ENCODE measurements around the gene BMAL1. TPM values are rescaled to one million over a fixed set of nuclear protein-coding genes. Genes with fewer than 3 reads are reported as not detected.

The BMAL1 gene
- total and polyA plus RNA-seq, 2 donors (not counting 3 experiments of a cell fraction or from before 2014, with no cell fraction given): 5.8 to 10.1 TPM

DNA sequence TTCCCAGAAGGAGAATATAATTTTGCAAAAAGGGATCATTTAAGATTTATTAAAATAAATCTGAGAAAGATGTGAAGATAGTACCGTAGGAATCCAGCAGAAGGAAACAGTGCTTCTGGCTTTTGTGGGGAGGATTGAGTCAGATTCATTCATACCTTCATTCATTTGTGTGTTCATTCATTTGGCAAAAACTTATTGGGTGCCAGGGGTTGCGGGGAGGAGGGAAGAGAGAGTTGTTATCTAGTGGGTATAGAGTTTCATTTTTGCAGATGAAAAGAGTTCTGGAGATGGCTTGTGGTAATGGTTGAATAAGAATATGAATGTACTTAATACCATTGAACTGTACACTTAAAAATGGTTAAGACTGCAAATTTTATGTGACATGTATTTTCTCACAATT is 31.1 kb downstream of the BMAL1 start:
- no peaks in the 10 kb centered on the region for H3K27me3 ChIP-seq (ENCODE audit: control insufficient read depth in 2 of 2, insufficient read depth in 2 of 2, low read length in 2 of 2)
- no TSS peak for BruUV-seq (replicated peaks)
- no peaks in the 10 kb centered on the region for H3K36me3 ChIP-seq (ENCODE audit: control insufficient read depth in 2 of 2, extremely low read depth in 1 of 2, insufficient read depth in 2 of 2, low read length in 2 of 2)
- no peaks in the 10 kb centered on the region for H3K79me2 ChIP-seq (ENCODE audit: control insufficient read depth, insufficient read depth, low read length)
- H3K4me1 ChIP-seq (ENCODE audit: control insufficient read depth, extremely low read depth, insufficient read depth, low read length): no peaks in the 10 kb centered on the region
- no peak overlapping the region for H2AFZ ChIP-seq (ENCODE audit: low read depth, low read length)
- FAIRE-seq (no peak), DNase-seq (ENCODE audit: low read depth, low spot score) (no peak)
- ChIA-PET CTCF (no interaction called here), POLR2A (no interaction called here)
- no peak overlapping the region for H3K27ac ChIP-seq (ENCODE audit: insufficient read depth, low read depth, low read length)
- H3K9ac ChIP-seq (replicated peaks; ENCODE audit: extremely low read depth, insufficient read depth, low read length): no peak overlapping the region
- intact Hi-C loops (cut with micrococcal nuclease) (no loop called here), dilution Hi-C loops (cut with MboI; ENCODE audit: extremely low pct_ligation_motif_present, low sequenced_read_pairs) (no loop called here)
- no peaks in the 10 kb centered on the region for H3K9me3 ChIP-seq (replicated peaks; ENCODE audit: control insufficient read depth, insufficient read depth, low read length)
- H4K20me1 ChIP-seq (replicated peaks; ENCODE audit: control insufficient read depth, extremely low read depth, insufficient read depth, low read length): no peaks in the 10 kb centered on the region
- H3K4me2 ChIP-seq (ENCODE audit: insufficient read depth, low read length): no peak overlapping the region
- no peak overlapping the region for H3K4me3 ChIP-seq (replicated peaks in 1 of 3; ENCODE audit: insufficient read depth in 1 of 3, low read depth in 1 of 3, low read length in 3 of 3)
- TF ChIP-seq, protein P1, sequence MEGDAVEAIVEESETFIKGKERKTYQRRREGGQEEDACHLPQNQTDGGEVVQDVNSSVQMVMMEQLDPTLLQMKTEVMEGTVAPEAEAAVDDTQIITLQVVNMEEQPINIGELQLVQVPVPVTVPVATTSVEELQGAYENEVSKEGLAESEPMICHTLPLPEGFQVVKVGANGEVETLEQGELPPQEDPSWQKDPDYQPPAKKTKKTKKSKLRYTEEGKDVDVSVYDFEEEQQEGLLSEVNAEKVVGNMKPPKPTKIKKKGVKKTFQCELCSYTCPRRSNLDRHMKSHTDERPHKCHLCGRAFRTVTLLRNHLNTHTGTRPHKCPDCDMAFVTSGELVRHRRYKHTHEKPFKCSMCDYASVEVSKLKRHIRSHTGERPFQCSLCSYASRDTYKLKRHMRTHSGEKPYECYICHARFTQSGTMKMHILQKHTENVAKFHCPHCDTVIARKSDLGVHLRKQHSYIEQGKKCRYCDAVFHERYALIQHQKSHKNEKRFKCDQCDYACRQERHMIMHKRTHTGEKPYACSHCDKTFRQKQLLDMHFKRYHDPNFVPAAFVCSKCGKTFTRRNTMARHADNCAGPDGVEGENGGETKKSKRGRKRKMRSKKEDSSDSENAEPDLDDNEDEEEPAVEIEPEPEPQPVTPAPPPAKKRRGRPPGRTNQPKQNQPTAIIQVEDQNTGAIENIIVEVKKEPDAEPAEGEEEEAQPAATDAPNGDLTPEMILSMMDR (IDR thresholded peaks at IDR 0.05; ENCODE audit: extremely low read depth in 1 of 2, insufficient read depth in 1 of 2, low read depth in 1 of 2, low read length in 2 of 2): no peak
- TF ChIP-seq FOS (IDR thresholded peaks at IDR 0.05; ENCODE audit: borderline replicate concordance, insufficient read depth, low read length): no peak
- TF ChIP-seq GATA2 (IDR thresholded peaks at IDR 0.05; ENCODE audit: insufficient read depth, insufficient read length, low read depth, low read length): no peak
- TF ChIP-seq, protein P2, sequence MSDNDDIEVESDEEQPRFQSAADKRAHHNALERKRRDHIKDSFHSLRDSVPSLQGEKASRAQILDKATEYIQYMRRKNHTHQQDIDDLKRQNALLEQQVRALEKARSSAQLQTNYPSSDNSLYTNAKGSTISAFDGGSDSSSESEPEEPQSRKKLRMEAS (IDR thresholded peaks at IDR 0.05; ENCODE audit: insufficient read depth, insufficient read length): no peak
- TF ChIP-seq JUN (IDR thresholded peaks at IDR 0.05; ENCODE audit: borderline replicate concordance, insufficient read depth, insufficient read length, low read depth): no peak
- TF ChIP-seq POLR2AphosphoS5 (IDR thresholded peaks at IDR 0.05; ENCODE audit: insufficient read depth, low read depth, low read length): no peak
- no peak for TF ChIP-seq EZH2 (IDR thresholded peaks at IDR 0.05; ENCODE audit: borderline replicate concordance, low read depth, low read length, severe bottlenecking)
- no peak for TF ChIP-seq MYC (IDR thresholded peaks at IDR 0.05; ENCODE audit: low read depth, low read length)
- TF ChIP-seq POLR2A (IDR thresholded peaks at IDR 0.05; ENCODE audit: low read depth, low read length): no peak
- no peaks in the 10 kb centered on the region for H3K9me1 ChIP-seq (replicated peaks; ENCODE audit: control insufficient read depth, extremely low read depth, insufficient read depth, low read length)
